Osteoblast (primary cell): ENCODE results near the gene CDKN2D. TPM values are rescaled to one million over a fixed set of nuclear protein-coding genes. Genes with fewer than 3 reads are reported as not detected.
"Not testable (repeated sequence)": the region's sequence is repeated elsewhere in the genome, so short reads cannot be mapped to it uniquely, and the experiment has no call there.

Experiments used
- DNase-seq: peaks from one replicate; pipeline ENCODE4 v3.0.0; 2011; ENCODE audit warnings: low spot score, mixed read lengths; ENCODE audit not compliant: insufficient read length; ENCODE audit errors: missing footprints
- H2AFZ ChIP-seq: 2 replicates; pipeline ENCODE4 v1.6.0; 2011; ENCODE audit warnings: mild to moderate bottlenecking, low read length
- H3K27ac ChIP-seq: 2 replicates; pipeline ENCODE4 v1.5.1; 2011; ENCODE audit warnings: mild to moderate bottlenecking, low read depth, low read length, moderate library complexity
- H3K27me3 ChIP-seq: 2 replicates; pipeline ENCODE4 v1.6.0; 2012; ENCODE audit warnings: mild to moderate bottlenecking, control low read depth, inconsistent platforms, low read length, moderate library complexity; ENCODE audit not compliant: insufficient read depth
- H3K36me3 ChIP-seq: 2 replicates; pipeline ENCODE4 v1.5.1; 2011; ENCODE audit warnings: mild to moderate bottlenecking, low read length, control low read depth, moderate library complexity; ENCODE audit not compliant: insufficient read depth
- H3K4me1 ChIP-seq: 2 replicates; pipeline ENCODE4 v1.5.1; 2011; ENCODE audit warnings: mild to moderate bottlenecking, low read length, control low read depth, moderate library complexity; ENCODE audit not compliant: insufficient read depth
- H3K4me2 ChIP-seq: 2 replicates; pipeline ENCODE4 v1.6.0; 2011; ENCODE audit warnings: mild to moderate bottlenecking, low read length; ENCODE audit not compliant: insufficient read depth
- H3K4me3 ChIP-seq: fragments of 200-600 bp; sonication (generic); 3 replicates; pipeline ENCODE4 v1.5.1; 2012; ENCODE audit warnings: mild to moderate bottlenecking, low read length, inconsistent platforms; ENCODE audit not compliant: insufficient read depth
- H3K79me2 ChIP-seq: 2 replicates; pipeline ENCODE4 v1.6.0; 2012; ENCODE audit warnings: mild to moderate bottlenecking, low read length, control low read depth, inconsistent platforms; ENCODE audit not compliant: insufficient read depth
- H3K9me3 ChIP-seq: 2 replicates; pipeline ENCODE4 v1.5.1; 2011; ENCODE audit warnings: low read depth, low read length, control low read depth
- H4K20me1 ChIP-seq: 2 replicates; pipeline ENCODE4 v1.6.0; 2012; ENCODE audit warnings: mild to moderate bottlenecking, low read length, control low read depth; ENCODE audit not compliant: insufficient read depth
- CTCF ChIP-seq: IDR thresholded peaks from 2 replicates; pipeline ENCODE4 v1.5.1; 2011; ENCODE audit warnings: mild to moderate bottlenecking, low read depth, low read length, moderate library complexity; ENCODE audit errors: extremely low read depth
- total RNA-seq: library from RNA; depleted of rRNA; stranded (reverse); fragments of >200 nt; gene quantifications from 2 replicates; pipeline ENCODE4 v1.2.3, GENCODE V29; 2012

Gene CDKN2D
- total RNA-seq, 1 donor, result 4.0 TPM

DNA sequence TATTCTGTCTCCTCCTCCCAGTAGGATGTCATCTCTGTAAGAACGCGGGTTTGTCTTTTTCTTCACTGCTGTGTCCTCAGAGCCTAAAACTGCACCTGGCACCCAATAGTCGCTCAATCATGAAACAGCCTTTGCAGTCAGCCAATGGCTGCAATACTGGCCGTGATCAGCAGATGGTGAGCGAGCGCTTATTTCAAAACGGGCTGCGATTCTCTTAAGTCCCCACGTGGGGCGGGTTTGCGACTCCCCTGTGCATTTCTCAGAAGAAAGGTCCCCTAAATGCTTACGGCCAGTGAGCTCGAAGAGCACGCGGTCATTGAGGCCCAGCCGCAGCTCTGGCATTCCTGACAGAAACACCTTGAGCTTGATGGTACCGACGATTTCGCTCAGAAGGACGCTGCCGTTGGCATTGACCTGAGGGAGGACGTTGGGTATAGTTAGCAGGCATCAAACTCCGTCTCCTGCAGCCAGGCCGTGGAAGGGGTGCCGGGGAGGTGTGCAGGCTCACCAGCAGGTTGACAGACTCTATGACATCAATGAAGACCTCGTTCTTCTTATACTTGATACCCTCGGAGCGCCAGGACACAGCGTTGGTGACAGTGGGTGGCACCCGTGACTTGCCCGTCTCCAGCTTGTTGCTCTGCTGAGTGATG, 12.3 kb upstream of the CDKN2D start:
- Histone ChIP-seq H4K20me1 (no peaks in the 10 kb centered on the region), H3K27me3 (no peaks in the 10 kb centered on the region), H2AFZ (peak overlapping the region; percentile 94), H3K9me3 (no peaks in the 10 kb centered on the region), H3K27ac (no peak overlapping the region), H3K4me2 (peak overlapping the region; percentile 83), H3K4me1 (no peaks in the 10 kb centered on the region), H3K4me3 (peak overlapping the region; percentile 57), H3K36me3 (no peaks in the 10 kb centered on the region), H3K79me2 (no peaks in the 10 kb centered on the region)
- DNase-seq, result peak; percentile 95
- TF ChIP-seq CTCF, result peak; percentile 100

GRCh38 chr19:10577951-10578350, 9.2 kb upstream of the CDKN2D start:
- no peak for TF ChIP-seq CTCF
- no peak for DNase-seq
- no peaks in the 10 kb centered on the region for H4K20me1 ChIP-seq
- no peak overlapping the region for H3K27ac ChIP-seq
- no peak overlapping the region for H3K4me2 ChIP-seq
- no peaks in the 10 kb centered on the region for H3K27me3 ChIP-seq
- no peaks in the 10 kb centered on the region for H3K9me3 ChIP-seq
- H2AFZ ChIP-seq, result no peak overlapping the region
- no peaks in the 10 kb centered on the region for H3K4me1 ChIP-seq
- H3K79me2 ChIP-seq, result no peaks in the 10 kb centered on the region
- no peaks in the 10 kb centered on the region for H3K36me3 ChIP-seq
- no peak overlapping the region for H3K4me3 ChIP-seq

DNA sequence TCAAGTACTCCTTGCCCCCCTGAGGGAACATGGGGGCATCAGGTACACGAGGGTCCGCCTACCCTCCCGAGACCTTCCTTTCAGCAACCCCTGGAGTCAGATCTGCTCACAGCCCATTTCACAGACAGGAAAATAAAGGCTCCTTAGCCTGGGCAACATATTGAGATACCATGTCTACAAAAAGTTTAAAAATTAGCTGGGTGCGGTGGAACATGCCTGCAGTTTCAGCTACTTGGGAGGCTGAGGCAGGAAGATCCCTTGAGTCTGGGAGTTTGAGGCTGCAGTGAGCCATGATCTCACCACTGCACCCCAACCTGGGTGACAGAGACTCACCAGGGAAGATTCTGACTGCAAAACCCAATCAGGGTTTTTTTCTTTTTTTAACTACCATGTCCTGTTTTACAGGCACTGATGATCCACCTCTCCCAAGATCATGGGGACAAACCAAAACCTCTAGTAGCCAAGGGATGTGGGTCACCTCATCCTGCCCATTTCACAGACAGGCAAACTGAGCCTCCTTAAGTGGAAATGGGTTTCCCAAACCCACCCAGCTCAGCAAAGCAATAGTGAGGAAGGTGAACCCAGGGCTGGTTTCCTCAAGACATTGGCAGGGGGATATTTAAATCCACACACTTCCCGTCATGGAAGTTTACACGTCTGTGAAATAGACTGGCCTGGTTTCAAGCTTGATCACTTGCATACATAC, 6.4 kb upstream of the CDKN2D start:
- Histone ChIP-seq H3K36me3 (no peaks in the 10 kb centered on the region), H3K4me3 (no peak overlapping the region), H2AFZ (no peak overlapping the region), H4K20me1 (no peaks in the 10 kb centered on the region), H3K27me3 (no peaks in the 10 kb centered on the region), H3K27ac (no peak overlapping the region), H3K4me2 (no peak overlapping the region), H3K4me1 (no peaks in the 10 kb centered on the region), H3K9me3 (no peaks in the 10 kb centered on the region), H3K79me2 (no peaks in the 10 kb centered on the region)
- DNase-seq, result peak; percentile 48
- TF ChIP-seq CTCF, result no peak

DNA sequence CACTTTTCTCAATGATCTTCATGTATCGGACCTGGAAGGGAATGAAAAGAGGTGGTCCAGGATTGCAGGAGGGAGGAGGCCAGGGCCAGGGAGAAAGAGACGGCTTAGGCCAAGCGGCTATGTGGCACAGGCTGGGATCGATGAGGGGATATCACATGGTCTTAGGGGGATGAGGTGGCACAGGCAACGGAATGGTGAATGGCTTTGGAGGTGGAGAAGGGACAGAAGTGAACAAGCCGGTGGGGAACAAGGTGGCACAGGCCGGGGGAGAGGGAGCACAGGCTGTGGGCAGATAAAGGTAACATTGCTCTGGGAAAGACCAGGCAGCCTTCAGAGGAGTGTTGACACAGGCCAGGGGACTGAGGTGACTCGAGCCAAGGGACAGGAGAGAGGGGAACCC, 5.7 kb upstream of the CDKN2D start:
- no peak for TF ChIP-seq CTCF
- H3K4me1 ChIP-seq, result peaks cover 3% of the 10 kb centered on the region
- H3K4me2 ChIP-seq, result no peak overlapping the region
- H3K27me3 ChIP-seq, result no peaks in the 10 kb centered on the region
- no peaks in the 10 kb centered on the region for H3K36me3 ChIP-seq
- no peak overlapping the region for H3K4me3 ChIP-seq
- DNase-seq, result no peak
- no peaks in the 10 kb centered on the region for H4K20me1 ChIP-seq
- H3K79me2 ChIP-seq, result no peaks in the 10 kb centered on the region
- H2AFZ ChIP-seq, result no peak overlapping the region
- H3K9me3 ChIP-seq, result no peaks in the 10 kb centered on the region
- H3K27ac ChIP-seq, result no peak overlapping the region

DNA sequence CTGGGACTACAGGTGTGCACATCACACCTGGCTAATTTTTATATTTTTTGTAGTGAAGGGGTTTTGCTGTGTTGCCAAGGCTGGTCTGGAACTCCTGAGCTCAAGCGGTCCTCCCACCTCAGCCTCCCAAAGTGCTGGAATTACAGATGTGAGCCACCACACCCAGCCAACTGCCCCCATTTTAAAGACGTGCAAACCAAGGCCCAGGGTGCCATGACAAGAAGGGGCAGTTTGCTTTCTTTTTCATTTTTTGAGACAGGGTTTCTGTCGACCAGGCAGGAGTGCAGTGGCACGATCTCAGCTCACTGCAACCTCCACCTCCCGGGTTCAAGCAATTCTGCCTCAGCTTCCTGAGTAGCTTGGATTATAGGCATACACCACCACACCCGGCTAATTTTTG, 5.0 kb upstream of the CDKN2D start:
- not testable (repeated sequence) for DNase-seq, H3K36me3 ChIP-seq, H4K20me1 ChIP-seq, H3K27me3 ChIP-seq, H3K27ac ChIP-seq, H2AFZ ChIP-seq, H3K4me1 ChIP-seq, H3K79me2 ChIP-seq, H3K4me2 ChIP-seq, H3K4me3 ChIP-seq, H3K9me3 ChIP-seq
